GM18951 (cell line): ENCODE results near the gene RPTOR.
"Not testable (repeated sequence)": the region's sequence is repeated elsewhere in the genome, so short reads cannot be mapped to it uniquely, and the experiment has no call there.

Experiments used
- POLR2A ChIP-seq: IDR thresholded peaks from 4 replicates; pipeline ENCODE4 v1.6.1; 2011; ENCODE audit warnings: mild to moderate bottlenecking; ENCODE audit not compliant: insufficient read length, insufficient read depth; ENCODE audit errors: extremely low read depth
- in situ Hi-C: fragments of 300-500 bp; cut with MboI; formaldehyde crosslinking; loops from one replicate; pipeline ENCODE4 v1.12.0; 2022; ENCODE audit warnings: low sequenced_read_pairs, mixed read lengths, inconsistent platforms; ENCODE audit not compliant: unreplicated experiment

RPTOR gene

DNA sequence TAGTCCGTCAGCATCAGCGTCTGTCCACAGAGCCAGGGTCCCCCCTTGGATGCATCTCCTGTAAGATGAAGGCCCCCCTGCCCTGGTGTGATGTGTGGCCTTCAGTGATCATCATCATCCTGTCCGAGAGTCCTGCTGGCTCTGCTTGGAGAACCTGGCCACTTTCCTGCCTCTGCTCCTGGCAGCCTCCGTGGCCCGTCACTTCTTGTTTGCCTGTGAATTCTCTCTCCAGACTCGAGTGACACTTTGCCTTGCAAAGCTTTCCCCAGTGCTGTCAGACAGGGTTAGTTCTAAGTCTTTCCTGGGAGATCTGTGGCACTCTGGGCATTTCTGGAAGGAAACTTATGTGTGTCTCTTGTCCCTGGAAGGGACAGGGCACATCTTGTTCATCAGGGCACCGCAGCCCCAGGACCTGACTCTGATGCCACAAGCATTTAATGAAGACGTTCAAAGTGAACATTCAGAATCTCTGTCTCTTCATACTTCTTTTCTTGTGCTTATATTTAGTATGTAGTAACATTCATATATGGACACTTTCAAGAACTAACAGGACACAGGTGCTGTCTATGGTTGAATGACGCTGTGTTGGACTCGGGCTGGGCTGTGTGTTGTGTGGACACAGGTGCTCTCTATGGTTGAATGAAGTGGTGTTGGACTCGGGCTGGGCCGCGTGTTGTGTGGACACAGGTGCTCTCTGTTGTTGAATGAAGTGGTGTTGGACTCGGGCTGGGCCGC is 68.5 kb downstream of the RPTOR start:
- in situ Hi-C loops = no loop called here
- no peak for TF ChIP-seq POLR2A

DNA sequence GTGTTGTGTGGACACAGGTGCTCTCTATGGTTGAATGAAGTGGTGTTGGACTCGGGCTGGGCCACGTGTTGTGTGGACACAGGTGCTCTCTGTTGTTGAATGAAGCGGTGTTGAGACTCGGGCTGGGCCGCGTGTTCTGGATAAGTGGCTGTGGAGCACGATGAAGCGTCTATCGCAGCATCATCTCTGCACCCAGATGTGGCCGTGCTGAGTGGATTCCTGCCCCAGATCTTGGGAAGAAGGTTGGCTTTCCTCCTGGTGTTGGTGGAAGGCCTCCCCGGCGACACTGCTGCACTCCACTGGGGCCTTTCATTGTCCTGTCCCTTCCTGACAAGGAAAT is 69.1 kb downstream of the RPTOR start:
- TF ChIP-seq POLR2A = no peak
- in situ Hi-C loops = no loop called here

DNA sequence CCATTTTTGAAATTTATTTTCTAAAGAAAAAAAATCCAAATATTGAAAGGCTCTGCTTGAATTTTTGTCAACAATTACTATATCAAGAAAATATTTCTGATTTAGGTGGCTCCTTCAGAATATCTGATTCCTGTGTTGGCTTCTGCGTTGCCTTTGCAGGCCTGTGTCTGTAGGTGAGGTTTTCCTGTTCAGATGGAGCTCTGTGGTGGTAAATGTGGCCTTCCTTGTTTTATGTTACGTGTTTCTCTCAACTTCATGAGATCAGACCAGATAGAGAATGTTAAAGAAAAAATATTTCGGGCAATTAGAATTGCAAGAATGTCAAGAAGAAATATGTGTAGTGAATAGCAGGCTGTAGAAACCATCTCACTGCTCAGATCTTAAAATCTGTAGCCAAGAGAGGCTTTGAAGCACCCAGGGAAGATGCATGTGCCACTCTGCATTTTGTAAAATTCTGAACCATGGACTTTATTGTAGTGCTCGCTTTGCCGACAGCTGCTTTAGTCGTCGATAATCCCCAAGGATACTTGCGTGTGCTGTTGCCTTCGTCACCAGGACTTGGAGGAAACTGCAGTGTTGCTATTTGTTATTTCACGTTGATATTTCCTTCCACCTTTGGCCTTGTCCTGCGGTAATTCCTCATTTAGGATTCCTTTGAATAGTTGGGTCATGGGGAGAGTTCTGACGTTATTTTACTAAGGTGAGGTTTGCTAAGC is 69.9 kb downstream of the RPTOR start:
- in situ Hi-C loops = no loop called here
- TF ChIP-seq POLR2A = no peak

DNA sequence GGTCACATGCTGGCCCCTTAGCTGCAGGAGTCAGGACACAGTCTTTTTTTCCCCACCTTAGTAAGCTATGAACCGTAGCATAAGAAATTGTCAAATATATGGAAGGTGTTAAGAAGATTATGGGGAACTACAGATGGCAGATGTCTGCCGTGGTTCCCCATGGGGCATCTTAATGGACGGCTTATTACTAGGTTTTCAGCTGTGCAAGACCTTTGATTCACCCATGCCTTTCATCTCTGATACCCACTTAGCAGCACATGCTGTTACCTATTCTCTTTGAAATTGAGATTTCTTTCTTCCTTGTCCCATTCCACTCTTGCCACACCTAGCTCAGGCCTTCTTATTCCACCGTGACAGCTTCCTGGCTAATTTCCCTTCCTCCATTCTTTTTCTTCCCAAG is 70.7 kb downstream of the RPTOR start:
- in situ Hi-C loops = no loop called here
- no peak for TF ChIP-seq POLR2A

DNA sequence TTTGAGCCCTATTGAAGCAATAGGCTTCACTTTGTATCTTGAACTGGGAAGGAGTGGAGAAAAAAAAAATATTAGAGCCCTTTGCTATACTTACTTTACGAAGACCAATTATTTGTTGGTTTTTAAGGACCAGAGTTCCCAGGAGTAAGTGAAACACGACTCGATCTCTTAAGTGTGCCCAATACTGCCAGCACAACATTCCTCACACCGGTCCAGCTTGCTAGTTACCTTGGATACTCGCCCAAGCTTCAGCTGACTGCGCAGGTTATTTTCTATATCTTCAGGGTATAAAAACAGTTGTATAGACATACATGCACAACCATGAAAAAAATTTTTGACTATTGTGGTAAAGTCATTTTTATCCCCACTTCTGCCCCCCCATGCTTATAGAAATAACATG is 72.1 kb downstream of the RPTOR start:
- in situ Hi-C loops = no loop called here
- no peak for TF ChIP-seq POLR2A

DNA sequence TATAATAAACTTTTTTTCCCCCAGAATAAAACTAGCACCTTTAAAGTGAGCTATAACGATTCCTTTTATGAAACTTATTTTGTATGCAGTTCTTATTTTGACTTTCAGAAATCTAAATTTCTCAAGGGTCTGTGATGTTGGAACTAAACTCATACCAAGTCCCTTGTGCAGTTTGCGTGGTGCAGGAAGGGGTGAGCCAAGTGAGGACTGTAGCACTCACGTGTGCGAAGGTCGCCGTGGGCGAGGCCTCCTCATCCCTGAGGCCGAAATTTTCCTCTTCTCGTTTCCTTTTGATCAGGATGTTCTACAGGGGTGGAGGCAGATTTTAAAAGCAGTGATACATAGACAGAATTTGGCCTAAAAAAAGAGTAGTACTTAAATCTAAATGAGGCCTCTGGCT is 73.7 kb downstream of the RPTOR start:
- in situ Hi-C loops = no loop called here
- TF ChIP-seq POLR2A = no peak

DNA sequence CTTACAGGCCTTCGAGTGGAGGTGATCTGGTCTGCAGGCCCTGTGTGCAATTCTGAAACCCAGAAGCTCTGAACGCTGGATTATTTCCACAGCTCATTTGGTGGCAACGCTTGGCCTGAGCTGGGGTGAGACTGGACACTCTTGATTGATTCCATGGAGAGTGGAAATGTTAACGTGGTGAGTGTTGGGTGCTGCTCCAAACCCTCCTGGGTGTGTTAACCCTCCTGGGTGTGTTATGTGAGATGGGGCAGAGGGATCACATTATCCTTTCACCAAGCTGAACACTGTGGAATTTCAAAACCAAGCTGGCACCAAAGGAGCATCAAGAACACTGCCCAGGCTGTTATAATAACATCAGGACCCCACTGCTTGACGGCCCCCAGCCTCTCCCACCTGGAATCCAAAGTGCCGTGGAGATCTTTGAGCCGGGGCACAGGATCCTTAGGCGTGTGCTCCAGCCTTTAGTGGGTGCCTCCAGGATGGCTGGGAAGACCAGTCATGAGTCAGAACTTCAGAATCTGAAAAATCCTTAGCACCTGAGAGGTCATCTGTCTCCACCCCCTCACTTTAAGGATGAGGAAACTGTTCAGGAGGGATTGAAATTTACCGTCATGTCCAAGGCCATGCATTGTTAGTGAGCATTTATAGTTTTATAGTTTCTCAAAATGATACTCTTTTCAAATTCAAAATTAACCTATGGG is 75.0 kb downstream of the RPTOR start:
- no peak for TF ChIP-seq POLR2A
- in situ Hi-C loops = no loop called here

DNA sequence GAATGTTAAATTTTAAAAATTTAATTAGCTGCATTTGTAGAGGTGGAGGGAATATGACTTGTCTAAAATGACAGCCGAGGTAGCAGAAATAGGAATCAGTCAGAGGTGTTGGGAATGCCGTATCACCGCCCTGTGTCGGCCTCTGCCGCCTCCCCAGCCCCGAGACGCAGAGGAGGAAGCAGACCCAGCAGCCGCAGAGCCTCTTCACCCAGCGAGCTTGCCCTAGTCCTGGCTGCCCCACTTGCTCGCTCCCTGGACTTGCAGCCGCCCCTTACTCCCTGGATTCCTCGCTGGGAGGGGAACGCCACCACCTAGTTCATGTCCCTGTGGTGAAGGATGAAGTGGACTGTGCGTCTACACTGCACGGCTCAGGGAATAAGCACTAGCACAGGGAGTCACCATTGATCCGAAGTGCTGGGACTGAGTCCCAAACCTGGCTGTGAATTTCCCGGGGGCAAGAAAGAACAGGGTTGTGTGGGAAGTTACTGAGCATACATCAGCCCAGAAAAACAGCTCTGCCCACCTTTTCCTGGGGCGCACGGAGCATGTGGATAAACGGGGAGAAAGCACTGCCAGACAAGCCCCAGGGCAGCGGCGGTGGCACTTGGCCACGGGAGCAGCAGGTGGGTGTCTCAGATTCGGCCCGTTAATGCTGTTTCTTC is 76.8 kb downstream of the RPTOR start:
- in situ Hi-C loops = no loop called here
- TF ChIP-seq POLR2A = no peak

DNA sequence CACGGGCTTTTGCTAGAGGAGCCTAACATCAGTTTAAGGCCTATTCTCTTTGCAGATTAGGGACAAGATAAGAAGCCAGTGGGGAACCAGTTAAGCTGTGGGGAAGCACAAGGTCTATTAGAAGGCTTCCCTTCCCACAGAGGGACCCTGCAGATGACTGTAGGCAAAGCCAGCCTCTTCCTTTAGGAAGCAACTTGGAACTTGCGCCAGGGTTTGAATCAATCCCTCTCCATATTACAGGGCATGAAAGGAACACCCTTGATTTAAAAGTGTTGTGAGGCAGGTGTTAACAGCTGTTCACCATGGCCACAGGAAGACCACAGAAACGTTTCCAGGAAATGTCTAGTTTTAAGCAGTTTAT is 77.3 kb downstream of the RPTOR start:
- in situ Hi-C loops = no loop called here
- no peak for TF ChIP-seq POLR2A

DNA sequence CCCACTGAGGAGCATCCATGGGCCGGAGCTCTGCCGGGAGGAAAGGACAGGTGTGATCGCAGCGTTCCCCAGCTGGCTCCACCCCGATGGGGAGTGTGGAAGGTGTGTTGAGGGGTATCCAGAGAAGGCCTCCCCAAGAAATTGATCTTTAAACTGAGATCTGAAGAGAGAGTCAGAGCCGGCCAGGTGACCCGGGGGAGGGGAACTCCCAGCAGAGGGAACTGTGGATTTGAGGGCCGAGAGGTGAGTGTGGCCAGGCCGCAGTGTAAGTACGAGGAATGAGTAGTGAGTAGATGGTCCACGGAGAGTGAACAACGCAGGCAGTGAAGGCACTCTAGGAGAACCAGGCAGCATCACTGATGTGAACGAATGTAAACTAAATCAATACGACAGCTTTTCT is 80.2 kb downstream of the RPTOR start:
- TF ChIP-seq POLR2A = no peak
- in situ Hi-C loops = no loop called here

DNA sequence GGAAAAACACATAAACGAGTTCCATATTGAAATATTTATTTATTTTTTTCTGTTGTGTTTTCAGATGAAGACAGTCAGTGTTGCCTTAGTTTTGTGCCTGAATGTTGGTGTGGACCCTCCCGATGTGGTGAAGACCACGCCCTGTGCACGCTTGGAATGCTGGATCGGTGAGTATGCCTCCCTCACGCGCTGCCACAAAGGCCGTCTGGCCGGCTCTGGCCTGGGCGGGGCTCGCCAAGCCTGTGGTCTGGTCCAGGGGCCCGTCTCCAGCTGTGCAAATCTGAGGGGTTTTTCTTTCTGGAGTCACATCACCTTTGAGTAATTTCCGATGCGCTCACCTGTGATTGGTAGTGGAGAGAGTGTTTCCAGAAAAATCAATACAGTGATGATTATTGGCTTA is 81.0 kb downstream of the RPTOR start:
- no peak for TF ChIP-seq POLR2A
- in situ Hi-C loops = no loop called here

DNA sequence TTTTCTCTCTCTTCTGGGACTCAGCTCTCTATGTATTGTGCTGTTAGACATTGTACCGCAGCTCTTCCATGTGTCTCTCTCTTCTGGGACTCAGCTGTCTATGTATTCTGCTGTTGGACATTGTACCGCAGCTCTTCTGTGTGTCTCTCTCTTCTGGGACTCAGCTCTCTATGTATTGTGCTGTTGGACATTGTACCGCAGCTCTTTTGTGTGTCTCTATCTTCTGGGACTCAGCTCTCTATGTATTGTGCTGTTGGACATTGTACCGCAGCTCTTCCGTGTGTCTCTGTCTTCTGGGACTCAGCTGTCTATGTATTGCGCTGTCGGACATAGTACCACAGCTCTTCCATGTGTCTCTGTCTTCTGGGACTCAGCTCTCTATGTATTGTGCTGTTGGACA is 84.2 kb downstream of the RPTOR start:
- in situ Hi-C loops = not testable (repeated sequence)

DNA sequence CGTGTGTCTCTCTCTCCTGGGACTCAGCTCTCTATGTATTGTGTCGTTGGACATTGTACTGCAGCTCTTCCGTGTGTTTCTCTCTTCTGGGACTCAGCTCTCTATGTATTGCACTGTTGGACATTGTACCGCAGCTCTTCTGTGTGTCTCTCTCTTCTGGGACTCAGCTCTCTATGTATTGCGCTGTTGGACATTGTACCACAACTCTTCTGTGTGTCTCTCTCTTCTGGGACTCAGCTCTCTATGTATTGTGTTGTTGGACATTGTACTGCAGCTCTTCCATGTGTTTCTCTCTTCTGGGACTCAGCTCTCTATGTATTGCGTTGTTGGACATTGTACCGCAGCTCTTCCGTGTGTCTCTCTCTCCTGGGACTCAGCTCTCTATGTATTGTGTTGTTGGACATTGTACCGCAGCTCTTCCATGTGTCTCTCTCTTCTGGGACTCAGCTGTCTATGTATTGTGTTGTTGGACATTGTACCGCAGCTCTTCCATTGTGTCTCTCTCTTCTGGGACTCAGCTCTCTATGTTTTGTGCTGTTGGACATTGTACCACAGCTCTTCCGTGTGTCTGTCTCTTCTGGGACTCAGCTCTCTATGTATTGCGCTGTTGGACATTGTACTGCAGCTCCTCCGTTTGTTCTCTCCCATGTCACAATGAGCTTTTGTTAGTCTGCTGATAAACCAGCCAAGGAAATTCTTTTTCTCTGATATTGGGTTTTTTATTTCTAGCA is 84.8 kb downstream of the RPTOR start:
- in situ Hi-C loops = no loop called here
- TF ChIP-seq POLR2A = no peak

DNA sequence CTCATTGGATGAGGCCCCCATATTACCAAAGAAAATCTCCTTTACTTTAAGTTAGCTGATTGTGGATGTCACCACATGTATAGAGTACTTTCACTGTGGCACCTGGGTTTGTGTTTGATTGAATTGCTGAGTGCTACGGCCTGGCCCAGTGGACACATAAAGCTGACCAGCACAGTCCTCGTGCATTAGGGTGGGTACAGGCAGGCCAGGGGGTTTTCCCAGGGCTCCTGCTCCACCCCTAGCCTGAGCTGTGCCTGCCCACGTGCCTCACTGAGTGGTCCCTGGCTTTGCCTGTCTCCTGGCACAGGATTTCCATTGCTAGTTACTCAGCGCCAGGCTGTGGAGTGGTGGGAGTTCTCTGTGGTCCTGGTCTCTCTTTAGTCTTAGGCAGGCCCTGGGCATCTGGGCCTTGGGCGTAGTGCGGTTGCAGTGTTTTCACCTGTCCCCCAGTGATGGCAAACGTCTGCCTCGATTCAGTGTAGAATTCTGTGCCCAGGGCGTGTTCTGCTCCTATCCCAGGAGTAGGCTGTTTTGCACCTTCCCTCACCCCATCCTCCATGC is 86.0 kb downstream of the RPTOR start:
- in situ Hi-C loops = no loop called here
- no peak for TF ChIP-seq POLR2A
